Liver (tissue), 9 donors: Measurements from ENCODE around the gene HDAC9. TPM values are rescaled to one million over a fixed set of nuclear protein-coding genes. Genes with fewer than 3 reads are reported as not detected.
A peak's percentile ranks its signal among the peaks of the same experiment; 100 is the strongest.

Experiments
- DNase-seq: peaks from one replicate; pipeline ENCODE4 v3.0.0-alpha.2; 2017; ENCODE audit warnings: low spot score
- H3K27ac ChIP-seq, 2 donors: one replicate each; pipeline ENCODE4 v1.7.0; 2013; ENCODE audit warnings: inconsistent platforms in 2 of 2, low read length in 2 of 2, control low read depth in 1 of 2, low read depth in 1 of 2, mild to moderate bottlenecking in 1 of 2
- H3K27me3 ChIP-seq, 4 donors: one replicate each; pipeline versions ENCODE4 v1.6.1 to v1.7.0; 2013; ENCODE audit warnings: low read length in 3 of 4, inconsistent platforms in 1 of 4, mild to moderate bottlenecking in 1 of 4, moderate library complexity in 1 of 4; ENCODE audit not compliant: control insufficient read depth in 4 of 4, insufficient read depth in 4 of 4
- H3K36me3 ChIP-seq, 4 donors: one replicate each; pipeline versions ENCODE4 v1.6.1 to v1.7.0; 2013; ENCODE audit warnings: low read length in 3 of 4, mild to moderate bottlenecking in 3 of 4, low read depth in 1 of 4, moderate library complexity in 1 of 4; ENCODE audit not compliant: control insufficient read depth in 4 of 4, insufficient read depth in 3 of 4
- H3K4me1 ChIP-seq, 4 donors: one replicate each; pipeline versions ENCODE4 v1.6.1 to v1.7.0; 2013; ENCODE audit warnings: low read length in 3 of 4, mild to moderate bottlenecking in 3 of 4, moderate library complexity in 1 of 4; ENCODE audit not compliant: control insufficient read depth in 4 of 4, insufficient read depth in 4 of 4
- H3K4me3 ChIP-seq, 3 donors: one replicate each; pipeline versions ENCODE4 v1.6.1 to v1.7.0; 2013; ENCODE audit warnings: low read length in 3 of 3, control low read depth in 1 of 3, low read depth in 1 of 3, mild to moderate bottlenecking in 1 of 3
- H3K9ac ChIP-seq, 2 donors: one replicate each; pipeline ENCODE4 v1.7.0; 2013; ENCODE audit warnings: low read length in 2 of 2, mild to moderate bottlenecking in 2 of 2, moderate library complexity in 2 of 2, control low read depth in 1 of 2, low read depth in 1 of 2
- H3K9me3 ChIP-seq, 4 donors: one replicate each; pipeline versions ENCODE4 v1.6.1 to v1.7.0; 2013; ENCODE audit warnings: low read length in 3 of 4; ENCODE audit not compliant: control insufficient read depth in 4 of 4
- ATF3 ChIP-seq: IDR thresholded peaks from 2 replicates; pipeline ENCODE4 v1.6.1; 2016; ENCODE audit warnings: antibody characterized with exemption
- CTCF ChIP-seq: fragments of 150-350 bp; IDR thresholded peaks from 2 replicates; pipeline ENCODE4 v1.5.1; 2017; ENCODE audit warnings: improper control_type of control experiment, low read depth, low read length; ENCODE audit not compliant: missing input control
- FOXA1 ChIP-seq: IDR thresholded peaks from 2 replicates; pipeline ENCODE4 v1.6.1; 2016; ENCODE audit warnings: antibody characterized with exemption
- FOXA2 ChIP-seq: IDR thresholded peaks from 2 replicates; pipeline ENCODE4 v1.6.1; 2016; ENCODE audit warnings: antibody characterized with exemption
- GABPA ChIP-seq, 2 donors: IDR thresholded peaks in 1 of 2; conservative IDR thresholded peaks in 1 of 2; 2 replicates each; pipeline ENCODE4 v1.6.1; 2016; ENCODE audit warnings: antibody characterized with exemption in 2 of 2, mild to moderate bottlenecking in 1 of 2, moderate library complexity in 1 of 2
- MAX ChIP-seq: IDR thresholded peaks from 2 replicates; pipeline ENCODE4 v1.6.1; 2016; ENCODE audit warnings: antibody characterized with exemption
- NR2F2 ChIP-seq: IDR thresholded peaks from 2 replicates; pipeline ENCODE4 v1.6.1; 2016; ENCODE audit warnings: antibody characterized with exemption
- RAD21 ChIP-seq, 2 donors: IDR thresholded peaks; 2 replicates each; pipeline ENCODE4 v1.6.1; 2016; ENCODE audit warnings: antibody characterized with exemption in 2 of 2, mild to moderate bottlenecking in 2 of 2
- REST ChIP-seq: IDR thresholded peaks from 2 replicates; pipeline ENCODE4 v1.6.1; 2016; ENCODE audit warnings: antibody characterized with exemption, mild to moderate bottlenecking
- SP1 ChIP-seq: IDR thresholded peaks from 2 replicates; pipeline ENCODE4 v1.6.1; 2018; ENCODE audit warnings: antibody characterized with exemption, mild to moderate bottlenecking
- TAF1 ChIP-seq: conservative IDR thresholded peaks from 2 replicates; pipeline ENCODE4 v1.6.1; 2016; ENCODE audit warnings: antibody characterized with exemption, mild to moderate bottlenecking
- YY1 ChIP-seq: IDR thresholded peaks from 2 replicates; pipeline ENCODE4 v1.6.1; 2016; ENCODE audit warnings: antibody characterized with exemption, mild to moderate bottlenecking
- ZBTB33 ChIP-seq: IDR thresholded peaks from 2 replicates; pipeline ENCODE4 v1.6.1; 2016; ENCODE audit warnings: antibody characterized with exemption
- WGBS: extraction: QIAGEN DNeasy Blood & Tissue Kit; methylation state at CpG from one replicate; pipeline ENCODE4 v1.1.7; 2013; 5-methylcytosine and 5-hydroxymethylcytosine counted together
- polyA plus RNA-seq, 2 donors: library from polyadenylated mRNA; stranded (reverse) in 1 of 2; unstranded in 1 of 2; fragments of 200-250 nt in 1 of 2; fragments of >200 nt in 1 of 2; fragmentation: Nextera tagmentation in 1 of 2; extraction: Ambion mirVana in 1 of 2; gene quantifications; one replicate each; pipeline versions ENCODE4 v1.2.1 to v1.2.3, GENCODE V29; 2013 to 2015
- total RNA-seq, 2 donors: library from RNA; depleted of rRNA; stranded (reverse); fragments of >200 nt; gene quantifications; one replicate each; pipeline ENCODE4 v1.2.3, GENCODE V29; 2014
- donor health status: healthy.
- donor health status: healthy.
- donor health status: healthy.
- donor health status: healthy.
- donor health status: healthy.

HDAC9 gene
- total and polyA plus RNA-seq, 4 donors, result 1.0 to 10.1 (median 2.3) TPM

GRCh38 chr7:18570890-18571478 lies 75.4 kb downstream of the HDAC9 start:
- DNase-seq, result no peak
- Histone ChIP-seq H3K4me1 (no peaks in the 10 kb centered on the region), H3K9ac (no peak overlapping the region), H3K36me3 (no peaks in the 10 kb centered on the region), H3K4me3 (no peak overlapping the region), H3K9me3 (no peaks in the 10 kb centered on the region), H3K27ac (no peak overlapping the region), H3K27me3 (no peaks in the 10 kb centered on the region)
- TF ChIP-seq CTCF, result peak; percentile 29
- peak; percentile 71 to 76 for TF ChIP-seq RAD21 (IDR thresholded peaks at IDR 0.05)
- no peak for TF ChIP-seq YY1
- TF ChIP-seq GABPA (IDR thresholded peaks at IDR 0.05 in 1 of 2, conservative IDR thresholded peaks at IDR 0.05 in 1 of 2), result no peak
- 59% methylated on average over 3 of the region's 3 CpGs for WGBS

- Histone ChIP-seq H3K27me3 (no peaks in the 10 kb centered on the region), H3K27ac (no peak overlapping the region), H3K4me1 (no peaks in the 10 kb centered on the region), H3K9me3 (no peaks in the 10 kb centered on the region), H3K36me3 (no peaks in the 10 kb centered on the region), H3K4me3 (no peak overlapping the region), H3K9ac (no peak overlapping the region)
- no peak for DNase-seq
- TF ChIP-seq REST, result no peak
- TF ChIP-seq ATF3, result no peak
- TF ChIP-seq MAX, result no peak
- TF ChIP-seq GABPA (IDR thresholded peaks at IDR 0.05 in 1 of 2, conservative IDR thresholded peaks at IDR 0.05 in 1 of 2), result no peak
- TF ChIP-seq RAD21 (IDR thresholded peaks at IDR 0.05), result no peak
- no peak for TF ChIP-seq TAF1
- no peak for TF ChIP-seq FOXA1
- WGBS, result 91% methylated on average over 4 of the region's 4 CpGs
Observed at GRCh38 chr7:18572154-18572553, 76.6 kb downstream of the HDAC9 start.

GRCh38 chr7:18572885-18573284 lies 77.3 kb downstream of the HDAC9 start:
- Histone ChIP-seq H3K9me3 (no peaks in the 10 kb centered on the region), H3K36me3 (no peaks in the 10 kb centered on the region), H3K27ac (no peak overlapping the region), H3K9ac (no peak overlapping the region), H3K4me1 (no peaks in the 10 kb centered on the region), H3K27me3 (peaks cover 0 to under 1% (median 0%) of the 10 kb centered on the region in 4 donors), H3K4me3 (no peak overlapping the region)
- 97% methylated on average over 1 of the region's 1 CpG for WGBS
- no peak for DNase-seq
- TF ChIP-seq FOXA2 (no peak), ZBTB33 (no peak), REST (no peak), RAD21 (IDR thresholded peaks at IDR 0.05) (no peak), SP1 (no peak), GABPA (IDR thresholded peaks at IDR 0.05 in 1 of 2, conservative IDR thresholded peaks at IDR 0.05 in 1 of 2) (no peak), FOXA1 (no peak), NR2F2 (no peak)
